IMR-90 (cell line): ENCODE data around the gene PALB2. TPM values are rescaled to one million over a fixed set of nuclear protein-coding genes. Genes with fewer than 3 reads are reported as not detected.
"Not testable (repeated sequence)": the region's sequence is repeated elsewhere in the genome, so short reads cannot be mapped to it uniquely, and the experiment has no call there.

Source experiments
- ATAC-seq: fragments of 200-7000 bp; cut with Tn5 transposase; 2 replicates; pipeline ENCODE4 v1.9.1; 2020; ENCODE audit warnings: low read depth, mild to moderate bottlenecking, moderate library complexity
- BruUV-seq: library from RNA; stranded (reverse); fragments of 400-500 nt; replicated peaks from 2 replicates; lab custom pipeline; 2021; lab: Mats Ljungman, UMichigan
- CTCF ChIA-PET: fragments of 300-600 bp; formaldehyde crosslinking; extraction: SDS; loops from one replicate; lab custom pipeline; 2021; ENCODE audit warnings: antibody characterized with exemption; lab: Yijun Ruan, JAX
- POLR2A ChIA-PET: fragments of 300-600 bp; sonication (Branson Sonifier 250); formaldehyde crosslinking; loops from one replicate; lab custom pipeline; 2022; ENCODE audit warnings: antibody characterized with exemption; ENCODE audit not compliant: unreplicated experiment; lab: Charles Lee
- DNase-seq: peaks from one replicate; pipeline ENCODE4 v3.0.0; 2013
- H2AFZ ChIP-seq: replicated peaks from 2 replicates; pipeline ENCODE3; 2013; ENCODE audit warnings: low read length, mild to moderate bottlenecking; ENCODE audit not compliant: poor library complexity
- H2AK5ac ChIP-seq: 2 replicates; pipeline ENCODE4 v1.6.1; 2013; ENCODE audit warnings: low read depth, low read length, inconsistent platforms
- H2AK9ac ChIP-seq: replicated peaks from 2 replicates; pipeline ENCODE3; 2013; ENCODE audit warnings: mild to moderate bottlenecking, low read depth, low read length, moderate library complexity; ENCODE audit not compliant: poor library complexity
- H2BK120ac ChIP-seq: 2 replicates; pipeline ENCODE4 v1.6.1; 2013; ENCODE audit warnings: low read depth, low read length, inconsistent platforms
- H2BK15ac ChIP-seq: 3 replicates; pipeline ENCODE4 v1.6.1; 2013; ENCODE audit warnings: low read depth, low read length, inconsistent platforms
- H2BK20ac ChIP-seq: 2 replicates; pipeline ENCODE4 v1.6.1; 2013; ENCODE audit warnings: low read depth, mild to moderate bottlenecking, inconsistent platforms, low read length, moderate library complexity
- H2BK5ac ChIP-seq: 2 replicates; pipeline ENCODE4 v1.6.1; 2013; ENCODE audit warnings: mild to moderate bottlenecking, low read depth, low read length, inconsistent platforms; ENCODE audit not compliant: poor library complexity, severe bottlenecking
- H3K14ac ChIP-seq: replicated peaks from 2 replicates; pipeline ENCODE4 v1.6.1; 2013; ENCODE audit warnings: low read depth, low read length, inconsistent platforms
- H3K18ac ChIP-seq: 2 replicates; pipeline ENCODE4 v1.6.1; 2013; ENCODE audit warnings: low read depth, low read length, control low read depth
- H3K23ac ChIP-seq: 2 replicates; pipeline ENCODE4 v1.6.1; 2013; ENCODE audit warnings: low read depth, low read length, inconsistent platforms
- H3K27ac ChIP-seq: 2 replicates; pipeline ENCODE4 v1.5.1; 2013; ENCODE audit warnings: mild to moderate bottlenecking, control low read depth, low read length; ENCODE audit not compliant: insufficient read depth
- H3K27me3 ChIP-seq: 2 replicates; pipeline ENCODE4 v1.6.1; 2013; ENCODE audit warnings: low read length; ENCODE audit not compliant: control insufficient read depth, insufficient read depth
- H3K36me3 ChIP-seq: 2 replicates; pipeline ENCODE4 v1.6.1; 2013; ENCODE audit warnings: low read length, mixed read lengths; ENCODE audit not compliant: control insufficient read depth, insufficient read depth
- H3K4ac ChIP-seq: 2 replicates; pipeline ENCODE4 v1.6.1; 2013; ENCODE audit warnings: low read depth, low read length, inconsistent platforms
- H3K4me1 ChIP-seq: 2 replicates; pipeline ENCODE4 v1.6.1; 2013; ENCODE audit warnings: low read length, mixed read lengths; ENCODE audit not compliant: control insufficient read depth, insufficient read depth
- H3K4me2 ChIP-seq: 2 replicates; pipeline ENCODE4 v1.6.1; 2013; ENCODE audit warnings: low read depth, mild to moderate bottlenecking, control low read depth, low read length, moderate library complexity
- H3K4me3 ChIP-seq: 2 replicates; pipeline ENCODE4 v1.5.1; 2013; ENCODE audit warnings: low read depth, mild to moderate bottlenecking, control low read depth, low read length, moderate library complexity; ENCODE audit not compliant: insufficient read depth
- H3K56ac ChIP-seq: 2 replicates; pipeline ENCODE4 v1.6.1; 2013; ENCODE audit warnings: low read length, inconsistent platforms; ENCODE audit not compliant: insufficient read depth; ENCODE audit errors: extremely low read depth
- H3K79me1 ChIP-seq, 2 experiments: 2 replicates each; pipeline ENCODE4 v1.6.1; 2013; ENCODE audit warnings: low read length in 2 of 2, inconsistent platforms in 1 of 2, low read depth in 1 of 2
- H3K9ac ChIP-seq: 2 replicates; pipeline ENCODE4 v1.6.1; 2013; ENCODE audit warnings: low read depth, low read length, control low read depth
- H3K9me1 ChIP-seq: 2 replicates; pipeline ENCODE4 v1.6.1; 2013; ENCODE audit warnings: low read length, inconsistent platforms; ENCODE audit not compliant: insufficient read depth
- H3K9me3 ChIP-seq: 2 replicates; pipeline ENCODE4 v1.6.1; 2013; ENCODE audit warnings: low read length; ENCODE audit not compliant: control insufficient read depth, insufficient read depth
- H4K20me1 ChIP-seq: 2 replicates; pipeline ENCODE4 v1.6.1; 2013; ENCODE audit warnings: low read length, inconsistent platforms; ENCODE audit not compliant: insufficient read depth
- H4K5ac ChIP-seq: 2 replicates; pipeline ENCODE4 v1.6.1; 2013; ENCODE audit warnings: mild to moderate bottlenecking, low read depth, low read length, control low read depth
- H4K8ac ChIP-seq, 2 experiments: 2 replicates each; pipeline ENCODE4 v1.6.1; 2013; ENCODE audit warnings: low read depth in 2 of 2, low read length in 2 of 2, control low read depth in 1 of 2, inconsistent platforms in 1 of 2
- H4K91ac ChIP-seq: 2 replicates; pipeline ENCODE4 v1.6.1; 2013; ENCODE audit warnings: low read depth, low read length, inconsistent platforms; ENCODE audit not compliant: insufficient read depth
- WGBS, 2 experiments: methylation state at CpG; one replicate each; pipeline versions ENCODE4 v1.1.5 to v1.1.7; 2013; ENCODE audit warnings: missing lambda C conversion rate in 2 of 2; ENCODE audit not compliant: insufficient read length in 1 of 2; ENCODE audit errors: extremely low coverage in 2 of 2; 5-methylcytosine and 5-hydroxymethylcytosine counted together
- dilution Hi-C: fragments of 300-500 bp; cut with HindIII; formaldehyde crosslinking; loops from one replicate; pipeline ENCODE4 v1.14.3; 2018; ENCODE audit warnings: low sequenced_read_pairs; ENCODE audit not compliant: unreplicated experiment
- in situ Hi-C: fragments of 300-500 bp; cut with MboI; formaldehyde crosslinking; loops from 3 replicates; pipeline ENCODE4 v1.14.3; 2019; ENCODE audit warnings: low sequenced_read_pairs, inconsistent platforms, mixed read lengths
- intact Hi-C: fragments of 100-400 bp; cut with micrococcal nuclease; formaldehyde crosslinking; loops from 2 replicates; pipeline ENCODE4 v1.10.0; 2022
- polyA plus RNA-seq, 3 experiments: library from polyadenylated mRNA; depleted of rRNA; stranded (reverse); fragments of >200 nt; gene quantifications; 2 replicates each; pipeline ENCODE4 v1.2.3, GENCODE V29; 2012; ENCODE audit warnings: low replicate concordance in 1 of 3
- total RNA-seq: library from RNA; depleted of rRNA; stranded (reverse); fragments of >200 nt; gene quantifications from 2 replicates; pipeline ENCODE4 v1.2.3, GENCODE V29; 2012

PALB2 gene
- total and polyA plus RNA-seq, 2 of the 4 experiments (the other 2 are of a cell fraction): 4.1 to 8.6 TPM

DNA sequence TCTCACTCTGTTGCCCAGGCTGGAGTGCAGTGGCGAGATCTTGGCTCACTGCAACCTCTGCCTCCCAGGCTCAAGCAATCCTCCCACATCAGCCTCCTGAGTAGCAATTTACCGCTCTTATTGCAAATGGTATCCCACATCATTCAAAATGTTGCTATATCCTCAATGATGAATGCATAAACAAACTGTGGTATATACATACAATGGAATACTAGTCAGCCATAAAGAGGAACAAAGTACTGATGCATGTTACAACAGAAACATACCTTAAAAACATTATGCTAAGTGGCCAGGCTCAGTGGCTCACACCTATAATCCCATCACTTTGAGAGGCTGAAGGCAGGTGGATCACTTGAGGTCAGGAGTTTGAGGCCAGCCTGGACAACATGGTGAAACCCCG, 9.2 kb downstream of the PALB2 start:
- H3K9me3 ChIP-seq, BruUV-seq, H2BK5ac ChIP-seq, H2BK15ac ChIP-seq, in situ Hi-C loops, H2BK20ac ChIP-seq, DNase-seq, H3K14ac ChIP-seq, H4K8ac ChIP-seq, CTCF ChIA-PET, H3K27ac ChIP-seq, H2AFZ ChIP-seq, dilution Hi-C loops, H3K56ac ChIP-seq, H3K9ac ChIP-seq, H3K18ac ChIP-seq, H3K4ac ChIP-seq, H3K4me3 ChIP-seq, ATAC-seq, H2BK120ac ChIP-seq, H3K79me1 ChIP-seq, H3K4me2 ChIP-seq, H4K91ac ChIP-seq, H2AK5ac ChIP-seq, H3K27me3 ChIP-seq, POLR2A ChIA-PET, H3K9me1 ChIP-seq, H4K5ac ChIP-seq, H3K23ac ChIP-seq, H3K4me1 ChIP-seq, H4K20me1 ChIP-seq, H2AK9ac ChIP-seq: not testable (repeated sequence)
- peaks cover 26% of the 10 kb centered on the region for H3K36me3 ChIP-seq
- intact Hi-C loops: loop anchor here (5.0 kb wide), 1 partner anchor 160 kb away; no protein-coding TSS in a partner anchor
- 67% methylated on average over 1 of the region's 3 CpGs; no CpG with 5 or more reads in 1 of the 2 experiments for WGBS, 2 experiments
